HAP-1 (cell line): ENCODE measurements around the gene HIC2.

Experiments used
- DNase-seq, 2 experiments: peaks; one replicate each; pipeline ENCODE4 v3.0.0-alpha.2; 2016 to 2020; ENCODE audit warnings: low spot score in 2 of 2
- H3K27me3 ChIP-seq: fragments of 250-450 bp; sonication (Bioruptor Pico); 2 replicates; pipeline ENCODE4 v1.5.1; 2020; ENCODE audit warnings: low read depth, mild to moderate bottlenecking, moderate library complexity
- H3K36me3 ChIP-seq: fragments of 250-450 bp; sonication (Bioruptor Pico); replicated peaks from 2 replicates; pipeline ENCODE4 v1.5.1; 2020; ENCODE audit warnings: mild to moderate bottlenecking
- H3K4me1 ChIP-seq: fragments of 250-450 bp; sonication (Bioruptor Pico); 2 replicates; pipeline ENCODE4 v1.5.1; 2020; ENCODE audit warnings: mild to moderate bottlenecking
- H3K4me3 ChIP-seq: fragments of 250-450 bp; sonication (Bioruptor Pico); 2 replicates; pipeline ENCODE4 v1.5.1; 2020; ENCODE audit warnings: mild to moderate bottlenecking, moderate library complexity
- H3K9me3 ChIP-seq: fragments of 250-450 bp; sonication (Bioruptor Pico); 2 replicates; pipeline ENCODE4 v1.5.1; 2020; ENCODE audit warnings: mild to moderate bottlenecking, moderate library complexity
- in situ Hi-C: fragments of 300-500 bp; cut with MboI; formaldehyde crosslinking; loops from 3 replicates; pipeline ENCODE4 v1.14.3; 2020; ENCODE audit warnings: low sequenced_read_pairs, inconsistent platforms, mixed read lengths

The HIC2 gene

GRCh38 chr22:21443057-21443734, 26.0 kb downstream of the HIC2 start:
- in situ Hi-C loops, result no loop called here
- Histone ChIP-seq H3K9me3 (no peaks in the 10 kb centered on the region), H3K4me1 (no peaks in the 10 kb centered on the region), H3K36me3 (peaks cover 48% of the 10 kb centered on the region), H3K4me3 (no peak overlapping the region), H3K27me3 (no peaks in the 10 kb centered on the region)
- peak in 1 of 2 experiments; percentile 7 for DNase-seq

- Histone ChIP-seq H3K4me1 (no peaks in the 10 kb centered on the region), H3K9me3 (no peaks in the 10 kb centered on the region), H3K36me3 (peaks cover 51% of the 10 kb centered on the region), H3K27me3 (no peaks in the 10 kb centered on the region), H3K4me3 (no peak overlapping the region)
- in situ Hi-C loops, result no loop called here
- DNase-seq, result peak in 1 of 2 experiments; percentile 6
Observed at GRCh38 chr22:21443735-21444421, 26.7 kb downstream of the HIC2 start.

- Histone ChIP-seq H3K36me3 (peaks cover 54% of the 10 kb centered on the region), H3K4me1 (no peaks in the 10 kb centered on the region), H3K4me3 (no peak overlapping the region), H3K27me3 (no peaks in the 10 kb centered on the region), H3K9me3 (no peaks in the 10 kb centered on the region)
- in situ Hi-C loops, result no loop called here
- DNase-seq, result peak in 1 of 2 experiments; percentile 4
Observed at GRCh38 chr22:21444701-21445436, 27.7 kb downstream of the HIC2 start.

GRCh38 chr22:21445437-21446127, 28.4 kb downstream of the HIC2 start:
- DNase-seq, result peak in 1 of 2 experiments; percentile 4
- no peaks in the 10 kb centered on the region for H3K27me3 ChIP-seq
- in situ Hi-C loops, result no loop called here
- no peak overlapping the region for H3K4me3 ChIP-seq
- no peaks in the 10 kb centered on the region for H3K9me3 ChIP-seq
- peaks cover 57% of the 10 kb centered on the region for H3K36me3 ChIP-seq
- no peaks in the 10 kb centered on the region for H3K4me1 ChIP-seq

GRCh38 chr22:21446128-21446826, 29.1 kb downstream of the HIC2 start:
- in situ Hi-C loops, result no loop called here
- Histone ChIP-seq H3K9me3 (no peaks in the 10 kb centered on the region), H3K36me3 (peaks cover 57% of the 10 kb centered on the region), H3K27me3 (no peaks in the 10 kb centered on the region), H3K4me1 (no peaks in the 10 kb centered on the region), H3K4me3 (no peak overlapping the region)
- peak in 1 of 2 experiments; percentile 6 for DNase-seq

GRCh38 chr22:21446827-21447690, 29.9 kb downstream of the HIC2 start:
- H3K27me3 ChIP-seq, result no peaks in the 10 kb centered on the region
- peak in 1 of 2 experiments; percentile 5 for DNase-seq
- H3K4me3 ChIP-seq, result no peak overlapping the region
- peaks cover 57% of the 10 kb centered on the region for H3K36me3 ChIP-seq
- no peaks in the 10 kb centered on the region for H3K4me1 ChIP-seq
- no peaks in the 10 kb centered on the region for H3K9me3 ChIP-seq
- in situ Hi-C loops, result no loop called here

GRCh38 chr22:21447694-21448402, 30.7 kb downstream of the HIC2 start:
- Histone ChIP-seq H3K36me3 (peaks cover 56% of the 10 kb centered on the region), H3K27me3 (no peaks in the 10 kb centered on the region), H3K4me1 (no peaks in the 10 kb centered on the region), H3K4me3 (no peak overlapping the region), H3K9me3 (no peaks in the 10 kb centered on the region)
- in situ Hi-C loops, result no loop called here
- DNase-seq, result peak in 1 of 2 experiments; percentile 58

GRCh38 chr22:21448627-21449416, 31.7 kb downstream of the HIC2 start:
- Histone ChIP-seq H3K9me3 (no peaks in the 10 kb centered on the region), H3K27me3 (no peaks in the 10 kb centered on the region), H3K4me1 (no peaks in the 10 kb centered on the region), H3K4me3 (no peak overlapping the region), H3K36me3 (peaks cover 47% of the 10 kb centered on the region)
- in situ Hi-C loops, result no loop called here
- DNase-seq, result peak in 1 of 2 experiments; percentile 12

- in situ Hi-C loops, result no loop called here
- H3K27me3 ChIP-seq, result no peaks in the 10 kb centered on the region
- DNase-seq, result peak in 1 of 2 experiments; percentile 7
- no peak overlapping the region for H3K4me3 ChIP-seq
- peaks cover 38% of the 10 kb centered on the region for H3K36me3 ChIP-seq
- no peaks in the 10 kb centered on the region for H3K4me1 ChIP-seq
- no peaks in the 10 kb centered on the region for H3K9me3 ChIP-seq
Observed at GRCh38 chr22:21449531-21450319, 32.6 kb downstream of the HIC2 start.

GRCh38 chr22:21450320-21450831, 33.2 kb downstream of the HIC2 start:
- Histone ChIP-seq H3K36me3 (peaks cover 31% of the 10 kb centered on the region), H3K27me3 (no peaks in the 10 kb centered on the region), H3K9me3 (no peaks in the 10 kb centered on the region), H3K4me1 (no peaks in the 10 kb centered on the region), H3K4me3 (no peak overlapping the region)
- in situ Hi-C loops, result no loop called here
- peak in 1 of 2 experiments; percentile 10 for DNase-seq
